HG03354 (cell line): ENCODE measurements around the gene B4GALNT4.
"Not testable (repeated sequence)": the region's sequence is repeated elsewhere in the genome, so short reads cannot be mapped to it uniquely, and the experiment has no call there.

ENCODE experiments used
- ATAC-seq: cut with Tn5 transposase; IDR thresholded peaks from one replicate; pipeline ENCODE4 v1.9.1; 2021; ENCODE audit warnings: mild to moderate bottlenecking; ENCODE audit not compliant: unreplicated experiment, poor library complexity, severe bottlenecking

B4GALNT4 gene

DNA sequence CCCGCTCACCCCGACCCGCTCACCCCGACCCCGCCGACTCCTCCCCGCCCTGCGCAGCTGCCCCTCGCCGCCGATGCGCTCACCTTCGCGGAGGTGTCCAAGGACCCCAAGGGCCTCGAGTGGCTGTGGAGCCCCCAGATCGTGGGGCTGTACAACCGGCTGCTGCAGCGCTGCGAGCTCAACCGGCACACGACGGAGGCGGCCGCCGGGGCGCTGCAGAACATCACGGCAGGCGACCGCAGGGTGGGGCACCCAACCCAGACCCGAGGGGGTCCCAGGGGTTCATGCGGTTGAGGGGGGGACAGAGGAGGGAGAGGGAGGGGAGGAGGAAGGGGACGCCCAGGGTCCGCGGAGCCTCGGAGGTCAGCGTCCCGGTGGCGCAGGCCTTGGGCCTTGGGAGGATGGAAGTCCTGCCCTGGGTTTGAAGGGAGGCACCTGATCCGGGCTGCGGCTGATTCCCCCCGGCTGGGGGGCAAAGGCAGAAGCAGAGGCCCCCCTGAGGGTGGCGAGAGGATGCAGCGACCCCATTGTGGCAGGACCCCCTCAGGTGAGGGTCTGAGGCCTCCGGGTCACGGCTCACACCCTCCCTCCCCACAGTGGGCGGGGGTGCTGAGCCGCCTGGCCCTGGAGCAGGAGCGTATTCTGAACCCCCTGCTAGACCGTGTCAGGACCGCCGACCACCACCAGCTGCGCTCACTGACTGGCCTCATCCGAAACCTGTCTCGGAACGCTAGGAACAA lies 33.9 kb downstream of the B4GALNT4 start:
- no peak for ATAC-seq

DNA sequence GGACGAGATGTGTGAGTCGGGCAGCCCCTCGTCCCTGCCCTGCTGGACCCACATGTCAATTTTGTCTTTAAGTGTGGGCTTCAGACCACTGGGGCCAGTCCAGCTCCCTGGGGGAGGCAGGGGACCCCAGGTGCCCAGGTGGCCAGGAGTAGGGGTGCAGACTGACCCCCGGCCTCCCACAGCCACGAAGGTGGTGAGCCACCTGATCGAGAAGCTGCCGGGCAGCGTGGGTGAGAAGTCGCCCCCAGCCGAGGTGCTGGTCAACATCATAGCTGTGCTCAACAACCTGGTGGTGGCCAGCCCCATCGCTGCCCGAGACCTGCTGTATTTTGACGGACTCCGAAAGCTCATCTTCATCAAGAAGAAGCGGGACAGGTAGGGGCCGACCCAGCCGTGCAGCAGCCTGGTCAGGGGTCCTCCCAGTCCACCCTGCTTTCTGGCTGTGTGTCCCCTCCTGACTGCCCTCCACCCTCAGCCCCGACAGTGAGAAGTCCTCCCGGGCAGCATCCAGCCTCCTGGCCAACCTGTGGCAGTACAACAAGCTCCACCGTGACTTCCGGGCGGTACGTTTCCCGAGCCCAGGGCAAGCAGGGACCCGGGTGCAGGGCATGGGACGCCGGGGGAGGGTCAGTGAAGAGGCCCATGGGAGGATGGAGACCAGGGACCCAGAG lies 34.6 kb downstream of the B4GALNT4 start:
- ATAC-seq: no peak

DNA sequence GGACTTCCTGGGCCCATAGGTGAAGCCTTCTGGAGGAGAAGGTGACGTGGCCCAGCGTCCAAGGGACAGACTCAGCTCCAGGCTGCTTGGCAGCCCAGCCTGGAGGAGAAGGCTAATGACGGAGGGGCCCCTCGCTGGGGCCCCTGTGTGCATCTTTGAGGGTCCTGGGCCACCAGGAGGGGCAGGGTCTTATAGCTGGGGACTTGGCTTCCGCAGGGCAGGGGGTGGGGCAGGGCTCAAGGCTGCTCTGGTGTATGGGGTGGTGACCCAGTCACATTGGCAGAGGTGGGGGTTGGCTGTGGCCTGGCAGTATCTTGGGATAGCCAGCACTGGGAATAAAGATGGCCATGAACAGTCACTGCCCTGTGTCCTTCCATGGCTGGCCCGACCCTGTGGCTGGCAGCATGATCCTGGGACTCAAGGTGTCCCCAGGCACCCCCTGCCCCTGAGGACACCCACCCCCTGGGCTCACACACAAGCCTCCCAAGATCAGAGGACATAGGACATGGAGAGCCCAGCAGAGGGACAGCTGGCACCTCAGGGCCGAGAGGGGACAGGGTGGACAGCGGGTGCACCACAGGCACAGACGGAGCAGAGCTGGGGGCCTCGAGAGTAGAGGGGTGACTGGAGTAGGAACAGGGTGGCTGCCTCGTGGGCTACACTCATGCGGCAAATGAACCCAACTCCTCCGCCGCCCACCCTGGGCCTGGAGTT lies 35.4 kb downstream of the B4GALNT4 start:
- ATAC-seq: no peak

DNA sequence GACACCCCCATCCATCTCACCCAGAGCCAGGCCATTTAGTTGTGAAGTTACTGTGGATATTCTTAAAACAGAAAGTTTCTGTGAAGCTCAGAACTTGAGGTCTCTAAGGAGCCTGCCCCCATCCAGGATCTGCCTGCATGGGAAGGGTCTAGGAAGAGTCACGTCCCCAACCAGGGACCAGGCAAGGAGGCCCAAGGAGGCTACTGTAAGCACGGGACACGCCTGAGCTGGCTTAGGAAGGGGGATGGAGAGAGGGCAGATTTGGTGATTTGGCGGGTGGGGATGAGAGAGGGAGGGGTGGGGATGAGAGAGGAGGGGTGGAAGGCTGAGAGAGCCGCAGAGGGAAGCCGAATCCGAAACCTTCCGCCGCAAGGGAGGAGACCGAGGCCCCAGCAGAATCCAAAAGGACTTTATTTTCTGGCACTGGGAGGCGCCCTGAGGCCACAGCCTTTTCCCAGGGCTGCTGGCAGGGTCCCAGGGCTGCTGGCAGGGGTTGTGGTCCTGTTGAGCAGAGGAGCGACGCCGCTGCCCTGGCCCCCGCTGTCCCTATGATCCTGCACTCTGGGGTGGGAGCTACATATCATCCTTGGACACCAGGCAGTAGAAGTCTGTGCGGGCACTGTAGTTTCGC lies 36.1 kb downstream of the B4GALNT4 start:
- ATAC-seq: no peak

DNA sequence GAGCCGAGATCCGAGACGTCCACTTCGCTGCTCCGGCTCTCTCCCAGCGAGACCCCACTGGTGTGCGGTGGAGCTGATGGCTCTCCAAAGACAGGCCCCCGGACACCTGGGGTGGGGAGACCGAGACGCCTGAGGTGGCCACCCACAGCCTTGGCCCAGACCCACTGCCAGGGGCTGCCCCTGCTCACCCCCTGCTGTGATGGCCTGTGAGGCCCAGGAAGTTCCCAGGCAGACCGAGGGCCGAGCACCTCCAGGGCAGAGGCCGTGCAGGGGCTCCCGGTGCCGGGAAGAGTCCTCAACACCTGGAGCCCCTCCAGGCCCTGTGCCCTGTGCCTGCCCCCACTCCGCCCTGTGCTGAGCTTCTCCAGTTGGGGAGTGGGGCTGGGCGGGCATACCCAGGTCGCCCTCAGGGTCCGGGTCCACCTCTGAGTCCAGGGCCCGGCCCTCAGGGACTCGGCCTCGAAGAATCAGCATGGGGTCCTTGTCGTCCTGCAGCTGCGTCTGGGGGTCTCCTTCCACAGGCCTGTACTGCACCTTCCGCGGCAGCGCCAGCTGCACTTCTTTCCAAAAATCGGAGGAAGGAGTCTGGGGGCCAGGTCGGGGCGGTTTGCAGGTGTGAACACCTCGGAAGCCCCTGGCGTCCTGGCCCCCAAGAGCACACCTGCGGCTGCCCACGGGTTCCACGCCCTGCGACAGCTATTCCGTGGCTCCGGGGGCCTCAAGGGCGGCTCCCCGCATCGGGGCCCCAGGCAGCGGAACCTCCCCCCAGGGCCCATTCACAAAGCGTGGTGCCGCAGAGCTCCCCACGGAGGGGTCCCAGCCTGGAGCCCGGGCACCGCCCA lies 36.9 kb downstream of the B4GALNT4 start:
- no peak for ATAC-seq

DNA sequence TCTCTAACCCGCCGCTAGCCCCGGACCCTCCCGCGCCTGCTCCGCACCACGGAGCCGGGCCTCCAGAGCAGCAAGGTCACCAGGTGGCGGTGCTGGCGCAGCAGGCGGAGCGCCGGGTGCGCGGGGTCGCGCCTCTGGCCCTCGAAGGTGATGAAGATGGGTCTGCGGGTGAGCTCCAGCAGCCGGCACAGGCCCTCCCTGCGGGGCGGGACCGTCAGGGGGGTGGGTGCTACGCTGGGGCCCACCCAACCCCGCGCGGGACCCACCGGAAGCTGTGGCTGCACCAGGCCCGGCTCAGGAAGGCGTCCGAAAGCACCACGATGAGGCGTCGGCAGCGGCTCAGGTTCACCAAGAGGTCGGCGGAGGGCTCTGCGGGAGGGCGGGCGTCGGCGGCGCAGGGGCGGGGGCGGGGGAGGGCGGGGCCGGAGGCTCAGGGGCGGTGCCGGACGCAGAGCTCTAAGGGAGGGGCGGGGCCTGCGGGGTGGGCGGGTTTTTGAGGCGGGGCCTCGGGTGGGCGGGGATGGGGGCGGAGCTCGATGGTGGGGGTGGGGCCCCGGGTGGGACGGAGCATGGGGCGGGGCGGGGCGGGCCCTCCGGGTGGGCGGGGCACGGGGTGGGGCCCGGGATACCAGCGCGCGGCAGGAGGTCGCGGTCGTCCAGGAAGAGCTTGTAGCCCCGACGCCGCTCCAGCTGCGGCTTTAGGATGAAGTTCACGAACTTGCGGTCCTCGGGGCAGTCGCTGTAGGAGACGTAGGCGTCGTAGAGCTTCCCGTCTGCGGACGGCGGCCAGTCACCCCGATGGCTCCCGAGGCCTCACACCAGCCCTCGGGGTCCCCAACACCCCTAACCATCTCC lies 37.7 kb downstream of the B4GALNT4 start:
- ATAC-seq: peak; percentile 82

DNA sequence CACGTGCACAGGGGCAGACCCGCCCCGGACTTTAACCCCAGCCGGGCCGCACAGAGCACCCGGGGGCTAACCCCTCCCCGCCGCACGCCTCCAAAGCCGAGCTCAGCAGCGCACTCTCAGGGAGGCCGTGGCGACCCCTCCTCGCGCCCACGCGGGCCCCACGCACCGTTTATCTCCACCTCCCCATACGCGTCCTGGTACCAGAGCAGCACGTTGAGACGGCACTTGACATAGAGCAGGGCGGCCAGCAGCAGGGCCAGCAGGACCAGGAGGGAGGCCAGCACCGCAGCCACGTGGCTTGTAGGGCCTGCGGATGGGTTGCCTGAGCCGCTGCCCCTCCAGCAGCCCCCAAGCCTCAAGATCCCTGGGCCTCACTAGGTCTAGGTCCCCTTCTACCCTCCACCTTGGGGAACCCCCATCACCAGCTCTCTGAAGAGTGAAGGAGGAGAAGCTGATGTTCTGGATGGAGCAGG lies 38.4 kb downstream of the B4GALNT4 start:
- ATAC-seq: peak; percentile 4

DNA sequence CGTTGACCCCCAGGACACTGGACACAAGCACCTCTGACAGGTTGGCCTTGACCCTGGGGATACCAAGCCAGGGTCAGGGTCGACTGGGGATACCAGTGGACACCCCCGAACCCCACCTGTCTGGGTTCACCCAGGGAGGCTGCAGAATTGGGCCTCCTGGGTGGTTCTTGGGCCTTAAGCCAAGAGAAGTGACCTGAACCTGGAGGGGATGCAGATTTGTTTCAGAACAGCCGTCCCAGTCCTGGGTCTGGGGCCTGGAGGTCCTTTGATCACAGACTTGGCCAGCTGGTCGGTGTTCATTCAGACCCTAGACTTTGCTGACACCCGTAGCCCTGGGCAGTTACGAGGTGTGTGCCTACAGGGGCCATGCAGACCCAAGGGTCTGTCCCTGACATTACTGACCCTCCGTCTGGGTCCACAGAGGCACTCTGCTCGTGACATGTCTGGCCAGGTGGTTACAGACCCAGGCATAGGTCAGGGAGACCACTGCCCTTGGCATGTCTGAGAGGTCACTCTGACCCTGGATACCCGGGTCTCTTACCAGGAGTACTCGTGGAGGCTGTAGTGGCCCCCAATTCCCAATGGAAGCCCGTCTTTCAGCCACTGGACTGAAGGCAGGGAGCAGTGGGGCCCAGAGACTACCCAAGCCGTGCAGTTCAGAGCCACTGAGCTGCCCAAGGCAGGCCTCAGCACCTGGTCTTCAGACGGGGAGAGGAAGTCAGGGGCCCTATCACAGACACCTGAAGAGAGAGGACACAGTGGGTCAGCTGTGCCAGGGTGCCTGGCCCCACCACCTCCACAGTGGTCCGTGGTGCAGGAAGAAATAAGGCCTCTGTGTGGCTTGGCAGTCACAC lies 39.1 kb downstream of the B4GALNT4 start:
- no peak for ATAC-seq

DNA sequence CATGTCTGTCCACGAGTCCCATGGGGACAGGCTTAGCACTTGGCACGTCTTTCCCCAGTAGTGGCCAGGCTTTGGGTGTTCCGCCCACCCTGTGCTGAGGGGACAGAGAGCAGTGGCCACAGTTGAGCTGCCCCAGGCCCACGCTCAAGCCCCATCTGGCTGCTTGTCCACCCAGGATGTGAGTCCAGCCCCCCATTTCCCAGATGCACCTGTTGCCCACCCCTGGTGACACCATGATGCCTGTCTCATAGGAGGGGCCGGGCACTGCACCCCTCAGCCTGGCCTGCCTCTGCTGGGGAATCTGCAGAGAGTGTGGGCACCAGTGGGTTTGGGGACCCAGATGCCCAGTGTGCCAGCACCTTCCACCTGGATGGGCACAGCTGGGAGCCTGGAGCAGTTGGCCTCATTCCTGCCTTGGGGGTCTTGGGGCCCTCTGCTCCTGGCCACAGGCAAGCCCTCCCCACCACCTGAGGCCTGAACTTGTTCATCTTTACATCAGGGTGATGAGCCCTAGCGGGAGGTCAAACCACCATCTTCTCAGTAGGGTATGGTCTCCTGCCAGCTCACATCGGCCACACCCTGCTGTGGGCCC lies 39.8 kb downstream of the B4GALNT4 start:
- ATAC-seq: no peak

DNA sequence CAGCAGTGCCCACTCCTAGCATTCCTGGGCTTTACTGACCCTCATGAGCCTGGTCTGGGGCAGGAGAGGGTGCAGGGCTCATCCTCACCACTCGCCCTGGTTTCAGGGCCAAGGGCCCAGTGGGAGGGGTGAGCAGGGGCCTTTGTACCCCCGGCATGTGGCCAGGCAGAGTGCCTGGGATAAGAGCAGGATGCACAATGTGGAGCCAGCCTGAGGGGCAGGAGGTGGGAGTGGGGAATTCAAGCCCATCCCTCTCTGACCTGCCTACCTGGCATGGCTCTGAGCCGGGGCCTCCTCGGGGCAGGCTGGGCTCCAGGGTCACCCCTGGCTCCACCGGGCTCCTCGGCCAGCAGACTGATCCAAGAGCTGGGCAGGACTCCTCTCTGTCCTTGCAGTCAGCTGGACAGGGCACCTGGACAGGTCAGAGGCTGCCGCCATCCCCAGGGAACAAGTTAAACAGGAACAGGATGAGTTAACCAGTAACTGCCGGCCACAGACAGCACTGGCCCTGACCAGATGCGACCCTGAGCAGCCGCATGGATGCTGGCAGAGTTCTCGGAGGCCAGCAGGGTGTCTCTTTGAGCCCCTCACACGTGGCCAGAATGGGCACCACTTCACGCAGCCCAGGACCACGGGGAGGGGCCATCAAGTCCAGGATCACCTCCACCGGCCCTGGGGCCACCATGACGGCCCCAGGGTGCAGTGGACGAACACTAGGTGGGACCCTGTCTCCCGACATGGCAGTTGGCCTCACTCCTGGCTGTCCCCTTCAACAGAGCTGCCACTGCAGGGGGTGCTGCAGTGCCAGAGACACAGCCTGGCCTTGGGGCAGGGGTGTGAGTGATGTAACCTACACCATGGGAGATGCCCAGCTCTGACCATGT lies 40.5 kb downstream of the B4GALNT4 start:
- ATAC-seq: no peak

DNA sequence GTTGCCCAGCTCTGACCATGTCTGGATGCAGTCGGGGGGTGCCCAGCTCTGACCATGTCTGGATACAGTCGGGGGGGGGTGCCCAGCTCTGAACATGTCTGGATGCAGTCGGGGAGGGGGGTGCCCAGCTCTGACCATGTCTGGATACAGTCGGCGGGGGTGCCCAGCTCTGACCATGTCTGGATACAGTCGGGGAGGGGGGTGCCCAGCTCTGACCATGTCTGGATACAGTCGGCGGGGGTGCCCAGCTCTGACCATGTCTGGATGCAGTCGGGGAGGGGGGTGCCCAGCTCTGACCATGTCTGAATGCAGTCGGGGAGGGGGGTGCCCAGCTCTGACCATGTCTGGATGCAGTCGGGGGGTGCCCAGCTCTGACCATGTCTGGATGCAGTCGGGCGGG lies 41.4 kb downstream of the B4GALNT4 start:
- not testable (repeated sequence) for ATAC-seq

DNA sequence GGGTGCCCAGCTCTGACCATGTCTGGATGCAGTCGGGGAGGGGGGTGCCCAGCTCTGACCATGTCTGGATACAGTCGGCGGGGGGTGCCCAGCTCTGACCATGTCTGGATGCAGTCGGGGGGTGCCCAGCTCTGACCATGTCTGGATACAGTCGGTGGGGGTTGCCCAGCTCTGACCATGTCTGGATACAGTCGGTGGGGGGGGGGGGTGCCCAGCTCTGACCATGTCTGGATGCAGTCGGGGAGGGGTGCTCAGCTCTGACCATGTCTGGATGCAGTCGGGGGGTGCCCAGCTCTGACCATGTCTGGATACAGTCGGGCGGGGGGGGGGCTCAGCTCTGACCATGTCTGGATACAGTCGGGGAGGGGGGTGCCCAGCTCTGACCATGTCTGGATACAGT lies 42.2 kb downstream of the B4GALNT4 start:
- not testable (repeated sequence) for ATAC-seq

DNA sequence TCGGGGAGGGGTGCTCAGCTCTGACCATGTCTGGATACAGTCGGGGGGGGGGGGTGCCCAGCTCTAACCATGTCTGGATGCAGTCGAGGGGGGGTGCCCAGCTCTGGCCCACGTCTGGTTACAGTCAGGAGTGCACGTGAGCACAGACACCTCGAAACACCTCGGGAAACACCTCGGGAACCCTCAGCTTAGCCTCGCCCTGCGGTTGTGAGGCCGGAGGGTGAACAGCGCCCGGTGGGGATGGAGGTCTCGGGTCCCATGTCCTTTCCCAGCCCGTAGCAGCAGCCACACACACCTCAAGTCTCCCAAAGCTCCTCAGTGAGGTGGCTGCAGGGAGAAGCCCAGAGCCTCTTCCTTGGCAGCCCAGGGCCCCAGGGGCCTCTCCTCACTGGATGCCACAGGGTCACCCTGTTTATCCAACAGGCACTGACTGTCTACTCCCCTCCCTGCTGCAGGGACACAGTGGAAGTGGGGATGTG lies 43.4 kb downstream of the B4GALNT4 start:
- no peak for ATAC-seq

DNA sequence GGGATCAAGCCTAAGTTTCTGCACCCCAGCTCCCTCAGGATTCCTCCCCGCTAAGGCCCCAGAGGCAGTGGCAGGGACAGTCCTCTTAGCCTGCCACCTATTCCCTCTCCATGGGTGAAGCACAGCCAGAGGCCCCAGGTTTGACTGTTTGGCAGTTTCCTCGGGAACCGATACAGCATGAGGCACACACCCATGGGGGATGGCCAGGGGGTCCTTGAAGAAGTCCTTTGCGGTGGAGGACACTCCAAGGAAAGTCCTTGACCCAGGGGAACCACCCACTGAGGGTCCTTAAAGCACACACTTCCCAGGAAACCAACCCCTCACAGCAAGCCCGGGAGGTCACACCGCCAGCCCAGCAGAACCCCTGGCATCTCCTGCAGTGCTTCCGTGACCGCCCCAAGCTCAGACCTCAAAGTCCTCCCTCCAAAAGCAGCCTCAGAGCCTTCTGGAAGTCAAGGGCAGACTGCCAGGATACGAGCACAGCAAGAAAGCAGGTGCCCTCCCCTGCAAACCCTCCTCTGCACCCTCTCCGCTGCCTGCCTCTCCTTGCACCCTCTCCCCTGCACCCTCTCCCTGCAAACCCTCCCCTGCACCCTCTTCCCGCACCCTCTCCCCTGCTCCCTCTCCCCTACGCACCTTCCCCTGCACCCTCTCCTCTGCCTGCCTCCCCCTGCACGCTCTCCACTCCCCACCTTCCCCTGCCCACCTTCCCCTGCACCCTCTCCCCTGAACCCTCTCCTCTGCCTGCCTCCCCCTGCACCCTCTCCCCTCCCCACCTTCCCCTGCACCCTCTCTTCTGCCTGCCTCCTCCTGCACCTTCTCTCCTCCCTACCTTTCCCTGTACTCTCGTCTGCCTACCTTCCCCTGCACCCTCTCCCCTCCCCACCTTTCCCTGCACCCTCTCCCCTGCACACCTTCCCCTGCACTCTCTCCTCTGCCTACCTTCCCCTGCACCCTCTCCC lies 44.1 kb downstream of the B4GALNT4 start:
- ATAC-seq: no peak

DNA sequence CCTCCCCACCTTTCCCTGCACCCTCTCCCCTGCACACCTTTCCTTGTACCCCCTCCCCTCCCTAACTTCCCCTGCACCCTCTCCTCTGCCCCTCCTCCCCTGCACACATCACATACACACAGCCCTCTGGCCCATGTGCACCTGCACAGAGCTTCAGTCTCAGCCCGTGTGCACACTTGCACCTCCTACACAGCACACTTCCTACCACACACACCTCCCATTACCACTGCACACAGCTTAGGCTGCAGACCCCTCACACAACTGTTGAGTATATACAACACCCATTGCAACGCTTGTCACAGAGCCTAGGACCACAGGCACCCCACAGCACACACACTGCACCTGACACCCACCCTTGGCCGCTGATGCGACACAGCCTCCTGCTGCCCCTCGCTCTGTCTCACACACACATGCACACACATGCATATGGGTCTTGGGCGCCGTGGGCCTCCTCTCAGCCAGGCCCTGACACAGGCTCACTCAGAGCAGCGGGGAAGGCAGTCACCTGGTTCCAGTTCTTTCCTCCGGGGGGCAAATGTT lies 45.1 kb downstream of the B4GALNT4 start:
- no peak for ATAC-seq
